ENCODE results near the gene CORIN.
"Not testable (repeated sequence)": the region's sequence is repeated elsewhere in the genome, so short reads cannot be mapped to it uniquely, and the experiment has no call there.

DNA sequence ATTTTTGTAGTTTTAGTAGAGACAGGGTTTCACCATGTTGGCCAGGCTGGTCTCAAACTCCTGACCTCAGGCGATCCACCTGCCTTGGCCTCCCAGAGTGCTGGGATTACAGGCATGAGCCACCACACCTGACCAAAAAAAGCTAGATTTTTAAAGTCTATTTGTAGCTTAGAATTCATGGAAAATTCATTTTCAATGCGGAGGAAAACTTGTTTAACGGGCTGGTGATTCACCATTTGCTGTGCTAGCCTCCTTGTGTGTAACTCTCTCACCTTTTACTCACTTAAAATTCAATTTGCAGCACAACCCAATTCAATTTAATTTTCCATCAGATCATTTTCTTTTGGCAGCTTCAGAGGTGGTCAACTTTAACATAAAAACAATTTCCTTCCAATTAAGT, 281.9 kb downstream of the CORIN start:
- TF ChIP-seq, protein P1, sequence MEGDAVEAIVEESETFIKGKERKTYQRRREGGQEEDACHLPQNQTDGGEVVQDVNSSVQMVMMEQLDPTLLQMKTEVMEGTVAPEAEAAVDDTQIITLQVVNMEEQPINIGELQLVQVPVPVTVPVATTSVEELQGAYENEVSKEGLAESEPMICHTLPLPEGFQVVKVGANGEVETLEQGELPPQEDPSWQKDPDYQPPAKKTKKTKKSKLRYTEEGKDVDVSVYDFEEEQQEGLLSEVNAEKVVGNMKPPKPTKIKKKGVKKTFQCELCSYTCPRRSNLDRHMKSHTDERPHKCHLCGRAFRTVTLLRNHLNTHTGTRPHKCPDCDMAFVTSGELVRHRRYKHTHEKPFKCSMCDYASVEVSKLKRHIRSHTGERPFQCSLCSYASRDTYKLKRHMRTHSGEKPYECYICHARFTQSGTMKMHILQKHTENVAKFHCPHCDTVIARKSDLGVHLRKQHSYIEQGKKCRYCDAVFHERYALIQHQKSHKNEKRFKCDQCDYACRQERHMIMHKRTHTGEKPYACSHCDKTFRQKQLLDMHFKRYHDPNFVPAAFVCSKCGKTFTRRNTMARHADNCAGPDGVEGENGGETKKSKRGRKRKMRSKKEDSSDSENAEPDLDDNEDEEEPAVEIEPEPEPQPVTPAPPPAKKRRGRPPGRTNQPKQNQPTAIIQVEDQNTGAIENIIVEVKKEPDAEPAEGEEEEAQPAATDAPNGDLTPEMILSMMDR (IDR thresholded peaks at IDR 0.05; ENCODE audit: low read length), result not testable (repeated sequence)
- not testable (repeated sequence) for TF ChIP-seq EZH2 (optimal IDR thresholded peaks at IDR 0.05; ENCODE audit: low read depth, low read length)

Measured in MM.1S (cell line).